Measurements from ENCODE around the gene TXNL1. TPM values are rescaled to one million over a fixed set of nuclear protein-coding genes. Genes with fewer than 3 reads are reported as not detected.

TXNL1 gene
- total and polyA plus RNA-seq, 2 of the 8 experiments (the other 6 are each of a cell fraction or from before 2014, with no cell fraction given) = 35.1 to 85.8 TPM

DNA sequence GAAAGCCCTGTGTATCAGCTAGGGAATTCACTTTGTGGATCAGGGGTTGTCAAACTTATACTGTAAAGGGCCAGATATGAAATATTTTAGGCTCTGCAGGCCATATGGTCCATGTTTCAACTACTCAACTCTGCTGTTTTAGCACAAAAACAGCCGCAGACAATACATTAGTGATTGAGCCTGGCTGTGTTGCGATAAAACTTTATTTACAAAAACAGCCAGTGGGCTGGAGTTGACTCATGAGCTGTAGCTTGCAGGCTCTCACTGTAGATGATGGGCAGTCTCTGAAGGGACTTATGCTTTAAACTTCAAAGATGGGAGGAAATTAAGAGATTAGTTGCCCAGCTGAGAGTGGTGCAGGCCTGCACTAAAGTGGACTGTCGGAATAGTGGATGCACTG, 45.9 kb upstream of the TXNL1 start (continued):
- TF ChIP-seq ASH2L (IDR thresholded peaks at IDR 0.05; ENCODE audit: low read length) (no peak), JUN (IDR thresholded peaks at IDR 0.05; ENCODE audit: low read depth, low read length) (no peak)

Measured in H1 (cell line).